ENCODE measurements around the gene ST8SIA1.

The ST8SIA1 gene

GRCh38 chr12:22276867-22277266 lies 57.6 kb downstream of the ST8SIA1 start:
- no peak for DNase-seq

DNA sequence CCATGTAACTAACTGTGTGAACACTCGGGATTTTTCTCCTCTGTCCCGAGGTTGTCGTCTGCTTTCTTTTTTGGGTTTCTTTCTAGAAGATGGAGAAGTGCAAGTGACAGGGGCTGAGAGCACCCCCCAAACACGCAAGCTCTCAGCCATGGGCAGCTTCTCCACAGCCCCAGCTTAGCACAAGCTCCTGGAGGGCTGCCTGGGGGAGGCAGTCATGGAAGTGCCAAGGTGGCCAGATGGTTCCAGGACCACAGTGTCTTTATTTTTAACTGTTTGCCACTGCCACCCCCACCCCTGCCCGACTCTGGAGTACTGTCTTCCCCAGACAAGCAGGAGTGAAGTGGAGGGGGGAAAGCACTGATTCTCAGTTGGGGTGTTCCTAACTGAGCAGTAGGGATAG lies 58.2 kb downstream of the ST8SIA1 start:
- DNase-seq = no peak

DNA sequence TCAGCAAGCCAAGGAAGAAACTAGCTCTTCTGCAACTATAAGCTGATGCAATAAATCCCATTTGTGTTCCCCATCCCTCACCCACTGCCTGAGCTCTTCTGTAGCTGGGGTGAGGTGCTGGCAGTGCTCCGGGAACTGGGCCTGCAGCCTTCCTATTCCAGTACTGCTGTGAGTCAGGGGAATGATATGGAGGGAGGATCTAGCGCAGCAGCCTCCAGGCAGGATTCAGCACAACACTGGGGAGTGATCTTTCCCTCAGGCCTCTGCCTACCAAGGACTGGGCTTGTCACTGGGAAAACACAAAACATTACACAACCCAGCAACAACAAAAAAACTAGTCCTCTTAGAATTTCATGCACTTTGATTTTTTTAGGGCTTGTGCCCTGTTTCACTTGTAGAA lies 58.7 kb downstream of the ST8SIA1 start:
- no peak for DNase-seq

GRCh38 chr12:22272335-22273151 lies 62.0 kb downstream of the ST8SIA1 start:
- DNase-seq = no peak

DNA sequence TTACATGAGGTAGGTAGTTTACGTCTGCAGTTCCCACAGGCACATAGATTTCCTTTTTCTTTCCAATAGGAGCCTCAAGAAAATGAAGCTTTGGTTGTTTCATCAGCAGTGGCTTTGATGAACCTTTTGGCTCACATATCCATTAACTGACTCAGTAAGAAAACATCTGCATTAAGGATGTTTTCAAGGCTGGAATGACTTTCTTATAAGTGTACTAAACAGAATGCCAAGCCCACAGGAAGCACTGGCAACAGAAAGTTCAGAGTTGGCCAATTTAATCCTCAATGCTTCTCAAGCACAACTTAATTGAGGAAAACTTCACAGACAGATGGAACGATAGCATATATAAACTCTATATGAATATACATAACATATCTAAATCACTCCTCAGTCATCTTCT lies 63.5 kb downstream of the ST8SIA1 start:
- no peak for DNase-seq

- no peak for DNase-seq
These were observed 65.5 kb downstream of the ST8SIA1 start for GRCh38 chr12:22268973-22269372.

DNA sequence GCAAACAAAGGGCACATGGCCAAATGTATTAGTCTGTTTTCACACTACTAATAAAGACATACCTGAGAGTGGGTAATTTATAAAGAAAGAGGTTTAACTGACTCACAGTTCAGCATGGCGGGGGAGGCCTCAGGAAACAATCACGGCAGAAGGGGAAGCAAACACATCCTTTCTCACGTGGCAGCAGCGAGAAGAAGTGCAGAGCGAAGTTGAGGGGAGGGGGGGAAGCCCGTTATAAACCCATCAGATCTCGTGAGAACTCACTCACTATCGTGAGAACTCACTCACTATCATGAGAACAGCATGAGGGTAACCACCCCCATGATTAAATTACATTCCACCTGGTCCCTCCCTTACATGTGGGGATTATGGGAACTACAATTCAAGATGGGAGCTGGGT lies 66.1 kb downstream of the ST8SIA1 start:
- no peak for DNase-seq

DNA sequence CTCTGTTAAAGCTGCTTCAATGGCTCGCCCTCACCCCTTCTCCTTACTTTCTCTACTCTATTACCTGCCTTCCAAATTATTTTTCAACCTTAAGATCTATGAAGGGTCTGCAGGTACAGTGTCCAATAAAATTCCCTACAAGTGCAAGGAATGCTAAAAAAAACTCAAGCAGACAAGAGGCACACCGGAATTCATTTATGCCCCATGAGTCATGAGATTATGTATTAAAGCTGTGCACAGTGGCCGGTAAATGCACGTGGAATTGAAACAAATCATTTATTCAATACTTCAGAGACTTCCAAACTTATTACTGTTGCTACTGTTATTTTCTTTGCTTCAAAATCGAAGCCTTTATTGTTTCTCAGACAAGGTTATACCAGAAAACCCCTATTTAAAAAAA lies 68.4 kb downstream of the ST8SIA1 start:
- no peak for DNase-seq

DNA sequence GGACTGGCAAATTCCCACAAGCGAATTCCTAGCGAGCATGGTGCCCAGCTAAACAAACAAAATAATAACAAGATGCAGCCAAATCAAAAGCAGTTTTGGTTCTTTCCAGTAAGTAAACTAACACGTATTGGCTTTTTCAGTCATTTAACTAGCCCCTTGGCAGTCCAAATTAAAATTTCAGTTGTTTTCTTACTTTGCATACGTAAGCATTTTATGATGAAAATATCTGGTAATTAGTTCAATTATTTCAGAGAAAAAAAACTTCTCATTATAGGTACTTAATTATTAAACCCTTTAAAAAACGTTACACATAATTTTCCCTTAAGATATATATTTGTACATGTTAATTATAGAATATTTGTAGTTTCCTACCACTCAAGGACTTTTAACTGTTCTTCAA lies 70.1 kb downstream of the ST8SIA1 start:
- no peak for DNase-seq

DNA sequence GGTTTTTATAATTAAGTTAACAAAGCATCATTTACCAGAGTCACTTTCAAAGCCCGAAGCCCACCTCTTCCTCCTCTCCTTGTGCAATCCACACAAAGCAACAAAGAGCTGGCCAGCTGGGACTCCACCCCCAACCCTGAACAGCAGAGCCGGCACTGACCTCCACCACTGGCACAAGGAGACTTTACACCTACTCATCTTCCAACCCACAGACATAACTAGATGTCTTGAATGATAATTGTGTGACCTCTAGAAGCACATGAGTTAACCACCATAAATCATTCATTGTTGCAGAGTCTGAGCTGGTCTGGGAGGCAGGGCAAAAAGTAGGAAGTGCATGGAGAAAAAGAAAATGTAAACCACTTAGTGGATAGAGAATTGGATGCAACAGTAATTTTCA lies 72.2 kb downstream of the ST8SIA1 start:
- no peak for DNase-seq

GRCh38 chr12:22257100-22257499 lies 77.4 kb downstream of the ST8SIA1 start:
- no peak for DNase-seq

DNA sequence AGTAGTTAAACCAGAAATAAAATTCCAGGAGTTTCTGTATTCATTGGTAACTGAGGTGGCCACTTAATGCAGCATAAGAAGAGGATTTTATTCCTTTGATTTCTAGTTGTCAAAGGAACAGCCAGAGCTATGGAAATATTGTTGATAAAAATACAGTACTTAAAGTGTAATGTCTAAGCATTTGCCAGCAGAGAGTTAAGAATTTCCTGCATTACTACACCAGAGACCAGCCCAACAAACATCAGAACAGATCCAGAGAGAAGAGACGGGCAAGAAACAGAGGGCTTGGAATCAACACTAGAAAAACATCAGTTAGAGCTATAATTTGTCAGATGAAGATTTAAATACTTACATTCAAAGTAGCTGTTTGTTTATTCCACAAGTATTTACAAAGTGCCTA lies 77.9 kb downstream of the ST8SIA1 start:
- DNase-seq = no peak

DNA sequence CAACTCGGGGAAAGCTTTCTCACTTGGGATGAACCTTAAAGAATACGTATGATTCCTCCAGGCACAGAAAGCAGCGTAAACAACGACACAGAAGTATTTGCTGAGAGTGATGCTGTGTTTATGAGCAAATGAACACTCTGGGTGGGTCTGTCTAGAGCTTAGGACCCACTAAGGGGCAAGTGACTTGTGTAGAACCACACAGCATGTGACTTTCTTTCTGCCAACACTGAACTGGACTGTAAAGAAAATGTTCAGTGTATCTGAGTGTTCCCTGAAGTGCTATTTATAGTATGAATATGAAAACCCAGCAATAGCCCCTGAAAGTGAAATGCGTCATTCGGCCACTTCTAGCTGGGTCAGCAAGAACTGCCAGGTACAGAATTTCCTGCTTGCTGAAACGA lies 78.5 kb downstream of the ST8SIA1 start:
- no peak for DNase-seq

DNA sequence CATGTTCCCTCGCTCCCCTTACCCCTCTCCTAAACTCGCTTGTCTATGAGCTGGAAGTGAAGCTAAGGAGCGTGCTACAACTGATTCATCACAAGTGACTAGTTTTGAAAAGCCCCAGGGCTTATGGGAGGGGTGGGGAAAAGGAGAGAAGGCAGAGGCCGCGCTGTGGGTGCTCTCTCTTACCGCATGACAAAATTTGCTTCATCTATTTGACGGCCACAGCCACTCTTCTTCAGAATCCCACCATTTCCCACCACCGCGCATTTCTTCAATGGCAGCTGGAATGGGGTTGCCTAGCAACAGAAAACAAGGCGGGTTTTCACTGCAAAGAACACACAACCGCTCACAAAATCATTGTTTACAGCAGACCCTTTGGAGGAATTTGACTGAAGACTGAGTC lies 79.4 kb downstream of the ST8SIA1 start:
- no peak for DNase-seq

DNA sequence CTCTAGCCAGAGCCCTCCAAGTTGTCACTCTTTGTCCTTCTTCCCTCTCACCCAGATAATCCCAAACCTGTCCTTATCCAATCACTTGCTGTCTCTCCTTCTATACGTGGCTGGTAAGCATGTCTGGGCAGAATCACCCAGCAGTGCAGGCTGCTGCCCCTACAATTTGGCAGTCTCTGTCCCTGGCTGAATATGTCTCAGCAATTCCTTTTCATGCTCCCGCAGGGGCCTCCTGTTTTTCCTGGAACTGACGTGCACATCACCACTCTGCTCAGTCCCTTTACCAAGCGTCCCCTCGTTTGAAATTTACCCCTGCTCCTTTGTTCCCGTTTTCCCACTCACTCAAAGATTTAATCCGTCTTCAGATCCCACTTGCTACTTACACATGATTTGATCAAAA lies 80.0 kb downstream of the ST8SIA1 start:
- no peak for DNase-seq

- no peak for DNase-seq
These were observed 82.5 kb downstream of the ST8SIA1 start for GRCh38 chr12:22252057-22252456.

- DNase-seq = no peak
These were observed 83.7 kb downstream of the ST8SIA1 start for GRCh38 chr12:22250762-22251161.

DNA sequence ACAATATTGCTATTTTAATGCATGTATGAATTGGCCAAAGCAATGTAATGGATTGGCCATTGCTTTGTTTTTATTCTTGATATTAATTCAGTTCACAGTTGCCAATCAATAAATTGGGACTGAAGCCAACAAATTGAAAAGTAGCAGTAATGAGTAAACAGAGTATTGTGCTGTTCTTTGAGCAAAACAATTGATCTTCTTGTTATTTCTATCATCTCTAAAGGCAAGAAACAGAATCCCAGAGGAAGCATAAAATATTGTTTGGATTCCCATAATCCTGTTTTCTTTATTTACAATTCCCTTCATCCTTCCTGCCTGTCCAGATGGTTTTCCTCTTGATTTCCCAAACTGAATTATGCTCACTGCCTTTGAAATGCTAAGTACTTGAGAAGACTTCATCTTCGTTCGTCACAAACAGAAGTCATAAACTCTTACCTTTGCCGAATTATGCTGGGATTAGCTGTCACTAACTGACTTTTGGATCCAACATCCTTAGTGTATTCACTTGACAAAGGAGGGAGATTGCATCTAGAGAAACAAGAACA lies 85.9 kb downstream of the ST8SIA1 start:
- DNase-seq = no peak

GRCh38 chr12:22248121-22248520 lies 86.4 kb downstream of the ST8SIA1 start:
- DNase-seq = no peak

- DNase-seq = no peak
These were observed 88.2 kb downstream of the ST8SIA1 start for GRCh38 chr12:22246217-22246846.

- DNase-seq = no peak
These were observed 91.8 kb downstream of the ST8SIA1 start for GRCh38 chr12:22242726-22243125.

GRCh38 chr12:22238211-22238610 lies 96.3 kb downstream of the ST8SIA1 start:
- DNase-seq = no peak

GRCh38 chr12:22234561-22234960 lies 99.9 kb downstream of the ST8SIA1 start:
- DNase-seq = no peak

GRCh38 chr12:22231836-22232235 lies 102.7 kb downstream of the ST8SIA1 start:
- no peak for DNase-seq

DNA sequence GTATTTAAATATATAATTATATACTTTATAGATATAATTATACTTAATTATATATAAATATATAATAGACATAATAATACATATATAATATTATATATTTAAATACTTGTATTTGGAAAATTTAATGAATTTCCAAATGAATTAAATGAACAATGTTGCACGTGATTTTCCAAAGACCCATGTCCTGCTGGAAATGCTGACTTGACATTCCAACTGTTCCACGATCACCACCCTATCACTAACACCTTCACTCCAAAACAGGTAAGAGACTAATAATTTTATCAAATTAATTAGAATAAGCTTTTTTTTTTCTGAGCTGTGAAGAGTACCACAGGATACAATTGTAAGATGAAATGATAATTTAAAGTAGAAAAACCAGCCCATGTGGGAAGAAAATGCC lies 103.4 kb downstream of the ST8SIA1 start:
- DNase-seq = no peak
